Astrocyte (in vitro differentiated cells and primary cell): ENCODE data around the gene CELSR2. TPM values are rescaled to one million over a fixed set of nuclear protein-coding genes. Genes with fewer than 3 reads are reported as not detected.

Experiments used
- DNase-seq: peaks from one replicate; pipeline ENCODE4 v3.0.0-alpha.2; 2010; ENCODE audit warnings: low read depth
- FAIRE-seq: peaks from 2 replicates; lab custom pipeline; 2011; peaks lifted over from hg19 to GRCh38; lab: Jason Lieb, UNC
- H2AFZ ChIP-seq: 2 replicates; pipeline ENCODE4 v1.6.0; 2012; ENCODE audit warnings: low read depth, low read length, inconsistent platforms
- H3K27ac ChIP-seq: 2 replicates; pipeline ENCODE4 v1.5.1; 2011; ENCODE audit warnings: low read depth, low read length, inconsistent platforms
- H3K27me3 ChIP-seq: 2 replicates; pipeline ENCODE4 v1.6.0; 2011; ENCODE audit warnings: low read length, inconsistent platforms; ENCODE audit not compliant: insufficient read depth
- H3K36me3 ChIP-seq: 2 replicates; pipeline ENCODE4 v1.5.1; 2011; ENCODE audit warnings: low read length, inconsistent platforms; ENCODE audit not compliant: insufficient read depth
- H3K4me1 ChIP-seq: 2 replicates; pipeline ENCODE4 v1.5.1; 2011; ENCODE audit warnings: low read length, inconsistent platforms; ENCODE audit not compliant: insufficient read depth
- H3K4me2 ChIP-seq: 2 replicates; pipeline ENCODE4 v1.6.0; 2012; ENCODE audit warnings: low read length, inconsistent platforms
- H3K4me3 ChIP-seq: 2 replicates; pipeline ENCODE4 v1.5.1; 2011; ENCODE audit warnings: low read depth, mild to moderate bottlenecking, low read length, inconsistent platforms; ENCODE audit not compliant: insufficient read depth
- H3K79me2 ChIP-seq: 2 replicates; pipeline ENCODE4 v1.6.0; 2012; ENCODE audit warnings: mild to moderate bottlenecking, low read length, inconsistent platforms; ENCODE audit not compliant: insufficient read depth
- H3K9ac ChIP-seq: 2 replicates; pipeline ENCODE4 v1.6.0; 2012; ENCODE audit warnings: mild to moderate bottlenecking, low read length, inconsistent platforms
- H3K9me3 ChIP-seq: 2 replicates; pipeline ENCODE4 v1.5.1; 2012; ENCODE audit warnings: low read depth, mild to moderate bottlenecking, low read length, inconsistent platforms; ENCODE audit not compliant: insufficient read depth
- H4K20me1 ChIP-seq: 2 replicates; pipeline ENCODE4 v1.6.0; 2012; ENCODE audit warnings: low read length, inconsistent platforms; ENCODE audit not compliant: insufficient read depth
- H3K27ac Mint-ChIP-seq: one replicate; pipeline ENCODE4 v1.8.0; 2021; ENCODE audit warnings: mild to moderate bottlenecking, mixed read lengths; ENCODE audit not compliant: unreplicated experiment
- H3K27me3 Mint-ChIP-seq: one replicate; pipeline ENCODE4 v1.8.0; 2021; ENCODE audit warnings: low read depth, mixed read lengths; ENCODE audit not compliant: unreplicated experiment
- H3K36me3 Mint-ChIP-seq: one replicate; pipeline ENCODE4 v1.8.0; 2021; ENCODE audit warnings: low read depth, mixed read lengths; ENCODE audit not compliant: unreplicated experiment
- H3K4me1 Mint-ChIP-seq: one replicate; pipeline ENCODE4 v1.8.0; 2021; ENCODE audit warnings: low read depth, mixed read lengths; ENCODE audit not compliant: unreplicated experiment
- H3K4me3 Mint-ChIP-seq: one replicate; pipeline ENCODE4 v1.8.0; 2021; ENCODE audit warnings: mild to moderate bottlenecking, moderate library complexity, mixed read lengths; ENCODE audit not compliant: unreplicated experiment
- H3K9me3 Mint-ChIP-seq: one replicate; pipeline ENCODE4 v1.8.0; 2021; ENCODE audit warnings: mild to moderate bottlenecking, mixed read lengths; ENCODE audit not compliant: unreplicated experiment
- EZH2 ChIP-seq: IDR thresholded peaks from 2 replicates; pipeline ENCODE4 v1.6.1; 2012; ENCODE audit warnings: mild to moderate bottlenecking, low read length, inconsistent platforms; ENCODE audit not compliant: insufficient read depth
- total RNA-seq: library from RNA; stranded (reverse); gene quantifications from 2 replicates; pipeline ENCODE4 v1.2.1, GENCODE V29; 2021
- TF ChIP-seq, protein P1 (sequence below): IDR thresholded peaks from 2 replicates; pipeline ENCODE4 v1.5.1; 2011; ENCODE audit warnings: low read depth, mild to moderate bottlenecking, inconsistent platforms, low read length, moderate library complexity; ENCODE audit not compliant: insufficient read depth

The CELSR2 gene
- total RNA-seq, 1 donor from 2014 or later, result 10.0 TPM

DNA sequence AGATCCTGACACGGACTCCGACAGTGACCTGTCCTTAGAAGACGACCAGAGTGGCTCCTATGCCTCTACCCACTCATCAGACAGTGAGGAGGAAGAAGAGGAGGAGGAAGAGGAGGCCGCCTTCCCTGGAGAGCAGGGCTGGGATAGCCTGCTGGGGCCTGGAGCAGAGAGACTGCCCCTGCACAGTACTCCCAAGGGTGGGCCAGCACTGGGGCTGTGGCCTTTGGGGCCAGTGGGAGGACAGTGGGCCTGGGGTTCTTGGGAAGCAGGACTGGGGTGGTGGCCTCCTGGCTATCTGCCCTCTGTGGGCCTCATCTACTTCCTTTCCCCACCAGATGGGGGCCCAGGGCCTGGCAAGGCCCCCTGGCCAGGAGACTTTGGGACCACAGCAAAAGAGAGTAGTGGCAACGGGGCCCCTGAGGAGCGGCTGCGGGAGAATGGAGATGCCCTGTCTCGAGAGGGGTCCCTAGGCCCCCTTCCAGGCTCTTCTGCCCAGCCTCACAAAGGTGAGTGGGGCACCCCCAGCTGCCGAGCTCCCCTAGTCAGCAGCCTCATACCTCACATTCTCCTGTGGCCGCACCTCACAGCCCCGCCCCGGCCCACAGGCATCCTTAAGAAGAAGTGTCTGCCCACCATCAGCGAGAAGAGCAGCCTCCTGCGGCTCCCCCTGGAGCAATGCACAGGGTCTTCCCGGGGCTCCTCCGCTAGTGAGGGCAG, 23.6 kb downstream of the CELSR2 start:
- TF ChIP-seq, protein P1, sequence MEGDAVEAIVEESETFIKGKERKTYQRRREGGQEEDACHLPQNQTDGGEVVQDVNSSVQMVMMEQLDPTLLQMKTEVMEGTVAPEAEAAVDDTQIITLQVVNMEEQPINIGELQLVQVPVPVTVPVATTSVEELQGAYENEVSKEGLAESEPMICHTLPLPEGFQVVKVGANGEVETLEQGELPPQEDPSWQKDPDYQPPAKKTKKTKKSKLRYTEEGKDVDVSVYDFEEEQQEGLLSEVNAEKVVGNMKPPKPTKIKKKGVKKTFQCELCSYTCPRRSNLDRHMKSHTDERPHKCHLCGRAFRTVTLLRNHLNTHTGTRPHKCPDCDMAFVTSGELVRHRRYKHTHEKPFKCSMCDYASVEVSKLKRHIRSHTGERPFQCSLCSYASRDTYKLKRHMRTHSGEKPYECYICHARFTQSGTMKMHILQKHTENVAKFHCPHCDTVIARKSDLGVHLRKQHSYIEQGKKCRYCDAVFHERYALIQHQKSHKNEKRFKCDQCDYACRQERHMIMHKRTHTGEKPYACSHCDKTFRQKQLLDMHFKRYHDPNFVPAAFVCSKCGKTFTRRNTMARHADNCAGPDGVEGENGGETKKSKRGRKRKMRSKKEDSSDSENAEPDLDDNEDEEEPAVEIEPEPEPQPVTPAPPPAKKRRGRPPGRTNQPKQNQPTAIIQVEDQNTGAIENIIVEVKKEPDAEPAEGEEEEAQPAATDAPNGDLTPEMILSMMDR, result no peak
- FAIRE-seq (no peak), DNase-seq (no peak)
- H3K27ac ChIP-seq, result no peak overlapping the region
- peaks cover 12% of the 10 kb centered on the region for H3K36me3 Mint-ChIP-seq
- H3K79me2 ChIP-seq, result no peaks in the 10 kb centered on the region
- H3K36me3 ChIP-seq, result no peaks in the 10 kb centered on the region
- H3K9me3 ChIP-seq, result peaks cover 6% of the 10 kb centered on the region
- H3K4me2 ChIP-seq, result no peak overlapping the region
- H3K4me1 ChIP-seq, result peaks cover 35% of the 10 kb centered on the region
- no peaks in the 10 kb centered on the region for H3K27me3 ChIP-seq
- no peak overlapping the region for H3K9ac ChIP-seq
- H2AFZ ChIP-seq, result no peak overlapping the region
- no peaks in the 10 kb centered on the region for H4K20me1 ChIP-seq
- H3K9me3 Mint-ChIP-seq, result peaks cover 2% of the 10 kb centered on the region
- H3K4me1 Mint-ChIP-seq, result peaks cover 33% of the 10 kb centered on the region
- H3K4me3 ChIP-seq, result no peak overlapping the region
- H3K27ac Mint-ChIP-seq, result no peak overlapping the region
- H3K27me3 Mint-ChIP-seq, result peaks cover 1% of the 10 kb centered on the region
- H3K4me3 Mint-ChIP-seq, result no peak overlapping the region

- Mint-ChIP-seq H3K36me3 (peaks cover 9% of the 10 kb centered on the region), H3K27ac (peak overlapping the region; percentile 18)
- H3K4me2 ChIP-seq, result no peak overlapping the region
These were observed 24.4 kb downstream of the CELSR2 start for GRCh38 chr1:109273570-109274288.

More at GRCh38 chr1:109273570-109274288, 24.4 kb downstream of the CELSR2 start:
- H3K27me3 Mint-ChIP-seq, result peaks cover 1% of the 10 kb centered on the region
- Histone ChIP-seq H3K4me3 (no peak overlapping the region), H3K9me3 (peaks cover under 1% of the 10 kb centered on the region), H3K79me2 (no peaks in the 10 kb centered on the region), H3K9ac (no peak overlapping the region), H3K27ac (no peak overlapping the region), H3K36me3 (no peaks in the 10 kb centered on the region), H4K20me1 (no peaks in the 10 kb centered on the region), H3K4me1 (peaks cover 35% of the 10 kb centered on the region), H2AFZ (no peak overlapping the region), H3K27me3 (no peaks in the 10 kb centered on the region)
- peaks cover 33% of the 10 kb centered on the region for H3K4me1 Mint-ChIP-seq
- H3K4me3 Mint-ChIP-seq, result no peak overlapping the region
- no peak for FAIRE-seq
- TF ChIP-seq EZH2, result no peak
- TF ChIP-seq, protein P1, result no peak
- no peak for DNase-seq
- no peaks in the 10 kb centered on the region for H3K9me3 Mint-ChIP-seq
